Activated naive CD4-positive, alpha-beta T cell treated with anti-CD3 and anti-CD28 coated beads for 36 hours (primary cell): ENCODE data around the gene F8. TPM values are rescaled to one million over a fixed set of nuclear protein-coding genes. Genes with fewer than 3 reads are reported as not detected.

ENCODE experiments used
- CTCF ChIA-PET: fragments of 350-600 bp; sonication (Branson Sonifier 250); formaldehyde crosslinking; loops from one replicate; lab custom pipeline; 2021; ENCODE audit warnings: antibody characterized with exemption; lab: Charles Lee
- DNase-seq: peaks from one replicate; pipeline ENCODE4 v3.0.0-alpha.2; 2020
- H3K27ac Mint-ChIP-seq: one replicate; pipeline ENCODE4 v1.8.0; 2021; ENCODE audit warnings: mild to moderate bottlenecking, mixed read lengths
- H3K27me3 Mint-ChIP-seq: one replicate; pipeline ENCODE4 v1.8.0; 2021; ENCODE audit warnings: low read depth, mixed read lengths
- H3K36me3 Mint-ChIP-seq: one replicate; pipeline ENCODE4 v1.8.0; 2021; ENCODE audit warnings: low read depth, mixed read lengths
- H3K4me1 Mint-ChIP-seq: one replicate; pipeline ENCODE4 v1.8.0; 2021; ENCODE audit warnings: low read depth, mixed read lengths
- H3K4me3 Mint-ChIP-seq: one replicate; pipeline ENCODE4 v1.8.0; 2021; ENCODE audit warnings: mild to moderate bottlenecking, moderate library complexity, mixed read lengths
- H3K9me3 Mint-ChIP-seq: one replicate; pipeline ENCODE4 v1.8.0; 2021; ENCODE audit warnings: mixed read lengths
- intact Hi-C: fragments of 100-400 bp; cut with micrococcal nuclease; formaldehyde crosslinking; loops from one replicate; pipeline ENCODE4 v1.15.1; 2023
- total RNA-seq, 2 experiments: library from RNA; stranded (reverse); gene quantifications; one replicate each; pipeline ENCODE4 v1.2.3, GENCODE V29; 2021

F8 gene
- total RNA-seq, 2 experiments from 2014 or later: 4.1 to 4.6 TPM

GRCh38 chrX:154804261-154804956 is 218.1 kb downstream of the F8 start:
- Mint-ChIP-seq H3K27ac (no peak overlapping the region), H3K36me3 (no peaks in the 10 kb centered on the region), H3K27me3 (no peaks in the 10 kb centered on the region), H3K4me1 (peaks cover 45% of the 10 kb centered on the region), H3K9me3 (no peaks in the 10 kb centered on the region), H3K4me3 (peak overlapping the region; percentile 74)
- no peak for DNase-seq
- intact Hi-C loops: loop anchor here (2.0 to 10.0 kb wide), 2 partner anchors 42 to 460 kb away; partner anchors contain the start of genes DKC1 and RAB39B
- CTCF ChIA-PET: interaction anchor here (1.0 to 1.7 kb wide), 3 partner anchors 13 to 39 kb away, joined by 3 to 5 read pairs (median 3); no protein-coding TSS in a partner anchor

- intact Hi-C loops: loop anchor here (10.0 kb wide), 1 partner anchor 462 kb away; the partner anchor contains the start of gene RAB39B
- Mint-ChIP-seq H3K4me1 (peaks cover 53% of the 10 kb centered on the region), H3K27ac (no peak overlapping the region), H3K36me3 (no peaks in the 10 kb centered on the region), H3K27me3 (no peaks in the 10 kb centered on the region), H3K9me3 (no peaks in the 10 kb centered on the region), H3K4me3 (no peak overlapping the region)
- CTCF ChIA-PET: interaction anchor here (1.7 kb wide), 1 partner anchor 37 kb away, joined by 3 read pairs; no protein-coding TSS in a partner anchor
- no peak for DNase-seq
These were observed 219.6 kb downstream of the F8 start for GRCh38 chrX:154802947-154803346.

GRCh38 chrX:154800478-154801210 is 221.9 kb downstream of the F8 start:
- Mint-ChIP-seq H3K4me3 (no peak overlapping the region), H3K9me3 (no peaks in the 10 kb centered on the region), H3K27ac (peak overlapping the region; percentile 46), H3K36me3 (no peaks in the 10 kb centered on the region), H3K4me1 (peaks cover 61% of the 10 kb centered on the region), H3K27me3 (no peaks in the 10 kb centered on the region)
- intact Hi-C loops: loop anchor here (10.0 kb wide), 1 partner anchor 464 kb away; the partner anchor contains the start of gene RAB39B
- DNase-seq: no peak
- CTCF ChIA-PET: no interaction called here

- Mint-ChIP-seq H3K27me3 (no peaks in the 10 kb centered on the region), H3K4me3 (no peak overlapping the region), H3K4me1 (peaks cover 61% of the 10 kb centered on the region), H3K36me3 (no peaks in the 10 kb centered on the region), H3K27ac (peak overlapping the region; percentile 88), H3K9me3 (no peaks in the 10 kb centered on the region)
- intact Hi-C loops: loop anchor here (1.0 to 10.0 kb wide), 3 partner anchors 37 to 465 kb away; partner anchors contain the start of genes DKC1, RAB39B and VBP1
- CTCF ChIA-PET: no interaction called here
- no peak for DNase-seq
These were observed 222.8 kb downstream of the F8 start for GRCh38 chrX:154799556-154800348.

GRCh38 chrX:154797006-154797405 is 225.5 kb downstream of the F8 start:
- Mint-ChIP-seq H3K9me3 (no peaks in the 10 kb centered on the region), H3K27me3 (no peaks in the 10 kb centered on the region), H3K36me3 (no peaks in the 10 kb centered on the region), H3K4me3 (no peak overlapping the region), H3K27ac (no peak overlapping the region), H3K4me1 (peaks cover 41% of the 10 kb centered on the region)
- DNase-seq: no peak
- CTCF ChIA-PET: interaction anchor here (1.0 kb wide), 1 partner anchor 35 kb away, joined by 3 read pairs; the partner anchor contains the start of gene DKC1
- intact Hi-C loops: no loop called here

GRCh38 chrX:154795016-154795415 is 227.5 kb downstream of the F8 start:
- Mint-ChIP-seq H3K4me1 (peaks cover 26% of the 10 kb centered on the region), H3K27me3 (no peaks in the 10 kb centered on the region), H3K9me3 (no peaks in the 10 kb centered on the region), H3K4me3 (no peak overlapping the region), H3K27ac (no peak overlapping the region), H3K36me3 (peaks cover 1% of the 10 kb centered on the region)
- DNase-seq: no peak
- CTCF ChIA-PET: no interaction called here
- intact Hi-C loops: no loop called here

GRCh38 chrX:154793084-154793795 is 229.3 kb downstream of the F8 start:
- Mint-ChIP-seq H3K4me1 (peaks cover 10% of the 10 kb centered on the region), H3K27me3 (no peaks in the 10 kb centered on the region), H3K4me3 (no peak overlapping the region), H3K9me3 (no peaks in the 10 kb centered on the region), H3K27ac (no peak overlapping the region), H3K36me3 (peaks cover 1% of the 10 kb centered on the region)
- no peak for DNase-seq
- CTCF ChIA-PET: no interaction called here
- intact Hi-C loops: no loop called here

GRCh38 chrX:154791939-154792338 is 230.6 kb downstream of the F8 start:
- H3K4me1 Mint-ChIP-seq: peaks cover 6% of the 10 kb centered on the region
- H3K36me3 Mint-ChIP-seq: peaks cover 3% of the 10 kb centered on the region
- intact Hi-C loops: no loop called here
- DNase-seq: no peak
- H3K27me3 Mint-ChIP-seq: no peaks in the 10 kb centered on the region
- no peak overlapping the region for H3K27ac Mint-ChIP-seq
- H3K4me3 Mint-ChIP-seq: no peak overlapping the region
- H3K9me3 Mint-ChIP-seq: no peaks in the 10 kb centered on the region
- CTCF ChIA-PET: interaction anchor here (1.1 kb wide), 1 partner anchor 13 kb away, joined by 3 read pairs; the partner anchor contains the start of gene MPP1

GRCh38 chrX:154791467-154791866 is 231.1 kb downstream of the F8 start:
- CTCF ChIA-PET: interaction anchor here (1.1 kb wide), 1 partner anchor 14 kb away, joined by 3 read pairs; the partner anchor contains the start of gene MPP1

More at GRCh38 chrX:154791467-154791866, 231.1 kb downstream of the F8 start:
- DNase-seq: no peak
- Mint-ChIP-seq H3K36me3 (peaks cover 3% of the 10 kb centered on the region), H3K4me3 (no peak overlapping the region), H3K27me3 (no peaks in the 10 kb centered on the region), H3K27ac (no peak overlapping the region), H3K4me1 (peaks cover 2% of the 10 kb centered on the region), H3K9me3 (no peaks in the 10 kb centered on the region)
- intact Hi-C loops: no loop called here
